Kidney (tissue), 14 donors: Measurements from ENCODE around the gene RNF214. TPM values are rescaled to one million over a fixed set of nuclear protein-coding genes. Genes with fewer than 3 reads are reported as not detected.

Experiments
- DNase-seq, 5 donors: peaks; one replicate each; pipeline ENCODE4 v3.0.0-alpha.2; 2013 to 2020
- FAIRE-seq: peaks from 2 replicates; lab custom pipeline; 2012; peaks lifted over from hg19 to GRCh38; lab: Jason Lieb, UNC
- H3K27ac ChIP-seq, 2 donors: one replicate each; pipeline ENCODE4 v1.7.0; 2013; ENCODE audit warnings: low read depth in 2 of 2, low read length in 2 of 2, inconsistent platforms in 1 of 2
- H3K27me3 ChIP-seq: one replicate; pipeline ENCODE4 v1.7.1; 2013; ENCODE audit warnings: low read length, inconsistent platforms; ENCODE audit not compliant: control insufficient read depth, insufficient read depth
- H3K36me3 ChIP-seq, 3 donors: one replicate each; pipeline versions ENCODE4 v1.7.0 to v1.7.1; 2013; ENCODE audit warnings: low read length in 3 of 3, control low read depth in 1 of 3, inconsistent platforms in 1 of 3; ENCODE audit not compliant: insufficient read depth in 3 of 3, control insufficient read depth in 2 of 3
- H3K4me1 ChIP-seq, 3 donors: one replicate each; pipeline versions ENCODE4 v1.7.0 to v1.7.1; 2013; ENCODE audit warnings: low read length in 3 of 3, inconsistent platforms in 1 of 3, low read depth in 1 of 3; ENCODE audit not compliant: control insufficient read depth in 2 of 3, insufficient read depth in 2 of 3
- H3K4me3 ChIP-seq, 3 donors: one replicate each; pipeline versions ENCODE4 v1.7.0 to v1.8.1; 2013; ENCODE audit warnings: low read length in 3 of 3, control low read depth in 1 of 3, inconsistent platforms in 1 of 3
- H3K9ac ChIP-seq, 3 donors: one replicate each; pipeline versions ENCODE4 v1.7.0 to v1.7.1; 2013; ENCODE audit warnings: low read length in 3 of 3, control low read depth in 1 of 3, inconsistent platforms in 1 of 3
- H3K9me3 ChIP-seq, 3 donors: one replicate each; pipeline versions ENCODE4 v1.7.0 to v1.7.1; 2013; ENCODE audit warnings: low read length in 3 of 3, control low read depth in 1 of 3, inconsistent platforms in 1 of 3; ENCODE audit not compliant: control insufficient read depth in 2 of 3, insufficient read depth in 1 of 3
- intact Hi-C: fragments of 100-400 bp; cut with DNase I; formaldehyde crosslinking; loops from one replicate; pipeline ENCODE4 v1.11.1; 2022
- polyA plus RNA-seq: library from polyadenylated mRNA; stranded (reverse); fragments of 350-450 nt; fragmentation: Illumina TruSeq; extraction: RNeasy Lipid Tissue Mini Kit (QIAGEN cat#74804); gene quantifications from one replicate; pipeline ENCODE4 v1.2.3, GENCODE V29; 2014; ENCODE audit warnings: low read depth, low replicate concordance; ENCODE audit not compliant: insufficient read depth
- total RNA-seq: library from RNA; stranded (reverse); fragmentation: NEBNext Ultra II Directional; extraction: Animal tissue kit (Norgen Biotek cat#: 25700); gene quantifications from one replicate; pipeline ENCODE4 v1.2.1, GENCODE V29; 2021
- TF ChIP-seq, protein P1 (sequence below): IDR thresholded peaks from 3 replicates; pipeline ENCODE4 v1.5.1; 2012; ENCODE audit warnings: mild to moderate bottlenecking, moderate library complexity, borderline replicate concordance; ENCODE audit not compliant: insufficient read depth; ENCODE audit errors: extremely low read depth
- donor health status: control.
- donor health status: control.
- donor health status: control.
- donor health status: control.
- donor health status: control.
- donor health status: DM: yes; HTN: yes; CAD: no.
- donor health status: Normal renal cell carcinoma (clear cell type).

Gene RNF214
- total and polyA plus RNA-seq, 2 donors from 2014 or later, result 8.5 to 24.7 TPM

DNA sequence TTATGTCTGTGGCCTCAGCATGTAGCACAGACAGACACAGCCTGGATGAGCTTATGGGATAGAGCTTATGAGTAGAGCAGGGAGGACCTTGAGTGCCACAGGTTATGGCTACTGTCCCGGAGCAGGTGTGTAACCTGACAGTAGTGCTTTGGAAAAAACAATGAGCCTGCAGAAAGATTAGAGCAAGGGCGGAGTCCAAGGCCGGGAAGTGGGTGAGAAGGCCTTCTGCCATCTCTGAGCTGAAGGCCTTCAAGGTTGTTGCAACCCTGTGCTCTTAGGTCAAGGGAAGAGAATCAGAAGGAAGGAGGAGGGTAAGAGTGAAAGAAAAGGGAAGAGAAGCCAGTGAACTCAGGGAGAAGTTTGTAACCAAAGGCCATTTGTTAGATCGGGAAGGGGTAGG is 37.2 kb upstream of the RNF214 start:
- intact Hi-C loops, result no loop called here
- Histone ChIP-seq H3K4me3 (no peak overlapping the region), H3K27ac (no peak overlapping the region), H3K9ac (no peak overlapping the region), H3K4me1 (no peaks in the 10 kb centered on the region), H3K27me3 (no peaks in the 10 kb centered on the region), H3K9me3 (no peaks in the 10 kb centered on the region), H3K36me3 (peaks cover 0 to 17% (median 11%) of the 10 kb centered on the region in 3 donors)
- TF ChIP-seq, protein P1, sequence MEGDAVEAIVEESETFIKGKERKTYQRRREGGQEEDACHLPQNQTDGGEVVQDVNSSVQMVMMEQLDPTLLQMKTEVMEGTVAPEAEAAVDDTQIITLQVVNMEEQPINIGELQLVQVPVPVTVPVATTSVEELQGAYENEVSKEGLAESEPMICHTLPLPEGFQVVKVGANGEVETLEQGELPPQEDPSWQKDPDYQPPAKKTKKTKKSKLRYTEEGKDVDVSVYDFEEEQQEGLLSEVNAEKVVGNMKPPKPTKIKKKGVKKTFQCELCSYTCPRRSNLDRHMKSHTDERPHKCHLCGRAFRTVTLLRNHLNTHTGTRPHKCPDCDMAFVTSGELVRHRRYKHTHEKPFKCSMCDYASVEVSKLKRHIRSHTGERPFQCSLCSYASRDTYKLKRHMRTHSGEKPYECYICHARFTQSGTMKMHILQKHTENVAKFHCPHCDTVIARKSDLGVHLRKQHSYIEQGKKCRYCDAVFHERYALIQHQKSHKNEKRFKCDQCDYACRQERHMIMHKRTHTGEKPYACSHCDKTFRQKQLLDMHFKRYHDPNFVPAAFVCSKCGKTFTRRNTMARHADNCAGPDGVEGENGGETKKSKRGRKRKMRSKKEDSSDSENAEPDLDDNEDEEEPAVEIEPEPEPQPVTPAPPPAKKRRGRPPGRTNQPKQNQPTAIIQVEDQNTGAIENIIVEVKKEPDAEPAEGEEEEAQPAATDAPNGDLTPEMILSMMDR, result no peak
- DNase-seq, result peak in 1 of 5 donors; percentile 26
- no peak for FAIRE-seq

DNA sequence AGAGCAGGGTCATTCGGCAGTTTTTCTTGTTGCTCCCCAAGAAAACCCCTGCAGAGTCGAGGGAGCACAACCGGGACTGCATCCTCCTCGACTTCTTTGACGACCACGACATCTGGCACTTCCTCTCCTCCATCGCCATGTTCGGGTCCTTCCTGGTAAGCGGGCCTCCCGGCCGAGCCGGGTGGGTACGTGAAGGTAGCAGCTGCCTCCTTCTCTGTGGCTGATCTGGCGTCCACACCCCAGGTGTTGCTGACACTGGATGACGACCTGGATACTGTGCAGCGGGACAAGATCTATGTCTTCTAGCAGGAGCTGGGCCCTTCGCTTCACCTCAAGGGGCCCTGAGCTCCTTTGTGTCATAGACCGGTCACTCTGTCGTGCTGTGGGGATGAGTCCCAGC is 36.7 kb upstream of the RNF214 start:
- H3K9ac ChIP-seq, result no peak overlapping the region
- peak in 1 of 5 donors; percentile 73 for DNase-seq
- FAIRE-seq, result no peak
- intact Hi-C loops, result no loop called here
- H3K4me3 ChIP-seq, result no peak overlapping the region
- TF ChIP-seq, protein P1, result no peak
- H3K9me3 ChIP-seq, result no peaks in the 10 kb centered on the region
- H3K27me3 ChIP-seq, result no peaks in the 10 kb centered on the region
- H3K27ac ChIP-seq, result no peak overlapping the region
- peaks cover 0 to 12% (median 8%) of the 10 kb centered on the region in 3 donors for H3K36me3 ChIP-seq
- no peaks in the 10 kb centered on the region for H3K4me1 ChIP-seq

DNA sequence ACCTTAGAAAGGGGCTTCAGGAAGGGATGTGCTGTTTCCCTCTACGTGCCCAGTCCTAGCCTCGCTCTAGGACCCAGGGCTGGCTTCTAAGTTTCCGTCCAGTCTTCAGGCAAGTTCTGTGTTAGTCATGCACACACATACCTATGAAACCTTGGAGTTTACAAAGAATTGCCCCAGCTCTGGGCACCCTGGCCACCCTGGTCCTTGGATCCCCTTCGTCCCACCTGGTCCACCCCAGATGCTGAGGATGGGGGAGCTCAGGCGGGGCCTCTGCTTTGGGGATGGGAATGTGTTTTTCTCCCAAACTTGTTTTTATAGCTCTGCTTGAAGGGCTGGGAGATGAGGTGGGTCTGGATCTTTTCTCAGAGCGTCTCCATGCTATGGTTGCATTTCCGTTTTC is 35.5 kb upstream of the RNF214 start:
- H3K27me3 ChIP-seq, result no peaks in the 10 kb centered on the region
- H3K4me1 ChIP-seq, result no peaks in the 10 kb centered on the region
- FAIRE-seq, result no peak
- no peak overlapping the region for H3K9ac ChIP-seq
- H3K27ac ChIP-seq, result no peak overlapping the region
- intact Hi-C loops, result no loop called here
- no peaks in the 10 kb centered on the region for H3K9me3 ChIP-seq
- no peak overlapping the region for H3K4me3 ChIP-seq
- peak in 1 of 5 donors; percentile 56 for DNase-seq
- peaks cover 0 to 8% (median 5%) of the 10 kb centered on the region in 3 donors for H3K36me3 ChIP-seq
- TF ChIP-seq, protein P1, result no peak
